ENCODE measurements around the gene ATP1A3.
"Not testable (repeated sequence)": the region's sequence is repeated elsewhere in the genome, so short reads cannot be mapped to it uniquely, and the experiment has no call there.

The ATP1A3 gene

DNA sequence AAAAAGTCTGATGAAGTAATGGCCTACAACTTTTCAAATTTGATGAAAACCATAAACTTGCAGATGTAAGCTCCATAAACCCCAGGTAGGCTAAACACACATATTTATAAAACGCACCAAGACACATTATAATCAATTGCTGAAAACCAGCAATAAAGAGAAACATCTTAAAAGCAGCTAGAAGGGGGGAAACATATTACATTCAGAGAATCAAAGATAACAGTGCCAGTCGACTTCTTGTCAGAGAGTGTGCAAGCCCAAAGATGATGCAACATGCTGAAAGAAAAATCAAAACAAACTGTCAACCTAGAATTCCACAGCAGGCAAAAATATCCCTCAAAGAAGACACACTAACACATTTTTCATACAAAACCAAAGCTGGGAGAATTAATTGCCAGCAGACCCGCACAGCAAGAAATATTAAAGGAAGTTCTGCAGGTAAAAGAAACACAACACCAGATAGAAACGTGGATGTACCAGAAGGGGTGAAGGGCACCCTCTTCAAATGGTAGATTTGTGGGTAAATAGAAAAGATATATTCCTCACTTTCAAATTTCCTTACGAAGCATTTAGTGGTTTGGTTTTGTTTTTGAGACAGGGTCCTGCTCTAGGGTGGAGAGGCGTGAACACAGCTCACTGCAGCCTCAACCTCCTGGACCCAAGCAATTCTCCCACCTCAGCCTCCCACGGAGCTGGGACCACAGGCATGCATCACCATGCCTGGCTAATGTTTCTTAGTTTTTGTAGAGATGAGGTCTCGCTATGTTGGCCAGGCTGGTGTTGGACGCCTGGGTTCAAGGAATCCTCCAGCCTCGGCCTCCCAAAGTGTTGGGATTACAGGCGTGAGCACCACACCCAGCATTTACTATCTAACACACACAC lies 16.5 kb upstream of the ATP1A3 start:
- DNase-seq, result peak; percentile 83

DNA sequence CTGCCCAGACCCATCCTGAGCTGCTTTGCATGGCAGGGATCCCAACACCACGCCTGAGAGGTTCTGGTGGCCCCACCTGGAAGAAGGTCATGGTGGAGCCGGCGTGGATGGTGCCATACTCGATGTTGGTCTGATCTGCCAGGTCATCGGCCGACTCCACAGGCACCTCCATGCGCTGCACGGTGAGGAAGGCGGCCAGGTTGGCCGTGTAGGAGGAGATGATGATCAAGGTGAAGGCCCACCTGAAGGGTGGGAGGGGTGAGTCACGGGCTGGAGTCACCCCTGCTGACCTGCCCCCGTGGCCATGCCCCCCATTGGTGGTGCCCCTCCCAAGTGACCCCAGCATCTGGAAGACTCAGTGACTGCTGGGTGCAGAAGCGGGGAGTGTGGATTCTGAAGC lies 12.5 kb upstream of the ATP1A3 start:
- DNase-seq, result no peak

DNA sequence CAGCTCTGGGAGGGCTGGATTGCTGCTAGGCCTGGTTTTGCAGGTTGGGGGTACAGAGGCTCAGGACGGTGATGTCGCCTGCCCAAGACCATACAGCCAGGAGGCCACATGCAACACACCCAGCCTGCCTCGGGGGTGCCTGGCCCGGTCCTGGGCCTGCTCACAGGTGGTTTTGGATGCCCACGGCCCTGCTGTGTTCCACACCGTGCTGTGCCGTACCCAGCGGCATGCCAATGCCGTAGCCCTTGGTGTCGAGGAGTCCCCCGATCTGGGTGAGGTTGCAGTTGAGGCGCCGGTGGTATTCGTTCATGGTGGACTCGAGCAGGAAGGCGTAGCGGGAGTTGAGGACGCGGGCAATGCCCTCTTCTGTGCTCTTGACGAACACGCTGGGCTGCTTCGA lies 11.5 kb upstream of the ATP1A3 start:
- DNase-seq, result no peak

DNA sequence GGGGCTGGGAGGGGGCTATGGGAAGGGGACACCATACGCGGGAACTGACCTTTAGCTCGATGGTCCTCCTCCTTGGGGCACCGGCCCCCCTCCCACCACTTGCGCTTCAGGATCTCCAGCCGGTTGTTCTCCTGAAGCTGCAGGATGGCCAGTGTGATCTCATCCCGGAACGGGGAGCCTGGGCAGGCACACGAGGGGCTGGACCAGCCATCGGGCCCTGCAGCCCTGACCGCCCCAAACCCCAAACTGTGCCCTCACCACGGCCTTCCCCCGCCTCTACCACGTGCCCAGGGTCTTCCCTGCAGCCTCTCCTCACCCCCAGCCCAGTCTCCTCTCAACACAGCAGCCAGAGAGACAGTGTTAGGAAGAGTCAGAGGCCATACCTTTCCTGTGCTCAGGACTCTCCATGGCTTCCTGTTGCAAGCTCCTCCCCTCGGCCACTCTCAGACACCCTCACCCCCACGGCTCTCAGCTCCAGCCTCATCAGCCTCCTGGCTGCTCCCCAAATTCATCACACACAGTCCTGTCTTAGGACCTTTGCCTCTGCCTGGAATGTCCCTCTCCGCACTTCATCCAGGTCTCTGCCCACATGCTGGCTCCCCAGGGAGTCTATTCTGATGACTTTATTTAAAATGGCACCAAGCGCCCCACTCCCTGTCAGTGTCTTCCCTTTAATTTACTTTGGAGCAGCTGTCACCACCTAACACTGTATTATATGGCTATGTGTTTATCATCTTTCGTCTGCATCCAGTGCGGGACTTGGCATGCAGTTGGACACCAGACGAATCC lies 9.7 kb upstream of the ATP1A3 start:
- DNase-seq, result no peak

DNA sequence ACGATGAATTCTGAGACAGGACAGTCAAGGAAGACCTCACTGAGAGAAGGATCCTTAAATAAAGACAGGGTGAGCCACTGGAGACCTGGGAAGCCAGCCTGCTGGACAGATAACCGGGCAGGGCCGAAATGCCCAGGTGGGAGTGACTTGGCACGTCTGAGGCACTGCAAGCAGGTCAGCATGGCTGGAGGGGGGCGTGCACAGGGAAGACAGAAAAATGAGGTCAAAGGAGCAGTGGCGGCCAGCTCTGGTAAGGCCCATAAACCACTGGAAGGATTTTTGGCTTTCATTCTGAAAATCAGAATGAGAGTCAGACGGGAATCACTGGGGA lies 5.8 kb upstream of the ATP1A3 start:
- no peak for DNase-seq

DNA sequence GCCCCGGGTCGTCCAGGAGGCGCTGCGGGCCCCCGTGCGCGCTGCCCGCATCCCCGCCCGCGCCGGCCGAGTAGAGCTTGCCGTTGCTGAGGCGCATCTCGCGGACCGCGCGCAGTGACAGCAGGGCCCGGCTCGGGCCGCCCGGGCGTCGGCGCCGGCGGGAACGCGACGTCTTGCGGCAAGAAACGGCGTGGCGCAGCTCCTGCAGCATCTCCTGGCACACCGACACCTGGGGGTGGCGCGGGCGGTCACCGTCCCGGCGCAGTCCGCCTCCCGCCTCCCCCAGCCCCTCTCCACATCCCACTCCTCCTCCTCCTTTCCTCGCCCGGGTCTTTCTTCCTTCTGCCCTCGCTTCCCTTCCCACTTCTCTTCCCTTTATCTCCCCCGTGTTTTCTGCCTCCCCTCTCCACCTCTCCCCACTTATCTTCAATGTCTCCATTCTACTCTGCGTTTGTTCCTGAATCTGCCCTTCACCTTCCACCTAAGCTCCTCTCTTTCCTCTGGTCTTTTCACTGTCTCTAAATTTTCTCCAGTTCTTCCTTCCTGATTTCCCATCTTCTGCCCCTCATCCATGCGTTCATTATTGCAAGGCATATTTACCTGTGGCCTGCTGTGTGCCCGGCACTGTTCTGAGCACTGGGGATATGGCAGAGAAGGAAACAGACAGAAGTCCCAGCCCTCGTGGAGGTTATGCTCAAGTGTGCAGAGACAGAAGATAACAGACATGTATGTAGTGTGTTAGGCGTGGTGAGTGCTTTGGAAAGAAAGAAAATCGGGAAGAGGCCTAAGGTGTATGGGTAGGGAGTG lies 5.2 kb upstream of the ATP1A3 start:
- no peak for DNase-seq

DNA sequence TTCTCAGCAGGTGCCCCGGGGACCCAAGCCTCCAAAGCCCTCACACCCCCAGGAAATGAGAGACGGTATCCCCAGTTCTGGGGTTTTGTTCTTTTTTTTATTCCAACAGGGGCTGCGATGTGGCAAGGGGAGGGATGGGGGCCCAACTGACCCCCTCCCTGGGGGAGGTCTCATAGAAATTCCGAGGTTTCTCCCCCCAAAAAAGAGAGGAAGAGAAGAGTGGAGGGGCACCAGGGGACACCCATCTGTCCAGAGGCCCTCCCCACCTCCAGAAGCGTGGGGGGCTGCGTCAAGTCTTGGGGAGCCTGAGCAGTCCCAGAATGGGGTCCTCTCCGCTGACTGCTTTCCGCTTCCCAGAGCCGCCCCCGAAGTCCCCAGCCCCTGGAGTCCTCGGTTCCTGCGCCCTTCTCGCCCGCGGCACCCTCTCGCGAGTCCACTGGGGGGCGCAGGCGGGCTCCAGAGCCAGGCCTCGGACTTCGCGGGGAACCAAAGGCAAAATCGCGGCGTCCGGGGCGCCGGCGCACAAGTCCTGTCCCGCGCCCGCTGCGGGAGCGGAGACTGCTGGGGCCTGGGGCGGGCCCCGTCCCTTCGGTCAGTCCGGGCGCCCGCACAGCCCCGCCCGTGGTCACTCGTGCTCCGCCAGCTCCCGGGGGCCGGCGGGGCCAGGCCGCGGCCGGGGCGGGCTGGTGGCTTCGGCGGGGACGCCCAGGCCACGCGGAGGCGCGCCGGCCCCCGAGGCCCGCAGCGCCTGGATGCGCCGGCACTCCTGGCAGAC lies 4.4 kb upstream of the ATP1A3 start:
- peak; percentile 47 for DNase-seq

DNA sequence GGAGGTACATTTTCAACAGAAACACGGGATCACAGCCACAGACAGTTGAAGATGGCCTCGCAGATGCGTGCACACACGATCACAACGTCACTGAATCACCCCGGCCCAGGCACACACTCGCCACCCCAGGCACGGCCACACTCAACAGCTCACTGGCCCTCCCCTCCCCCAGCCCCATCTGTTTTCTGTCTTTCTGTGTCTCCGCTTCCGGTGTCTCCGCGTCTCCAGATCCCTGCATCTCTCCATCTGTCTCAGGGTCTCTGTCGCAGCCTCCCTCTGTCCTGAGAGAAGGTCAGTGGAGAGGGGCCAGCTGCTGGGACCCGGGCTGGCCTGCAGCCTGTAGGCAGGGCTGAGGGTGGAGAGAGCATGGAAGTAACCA lies 3.8 kb upstream of the ATP1A3 start:
- DNase-seq, result no peak

DNA sequence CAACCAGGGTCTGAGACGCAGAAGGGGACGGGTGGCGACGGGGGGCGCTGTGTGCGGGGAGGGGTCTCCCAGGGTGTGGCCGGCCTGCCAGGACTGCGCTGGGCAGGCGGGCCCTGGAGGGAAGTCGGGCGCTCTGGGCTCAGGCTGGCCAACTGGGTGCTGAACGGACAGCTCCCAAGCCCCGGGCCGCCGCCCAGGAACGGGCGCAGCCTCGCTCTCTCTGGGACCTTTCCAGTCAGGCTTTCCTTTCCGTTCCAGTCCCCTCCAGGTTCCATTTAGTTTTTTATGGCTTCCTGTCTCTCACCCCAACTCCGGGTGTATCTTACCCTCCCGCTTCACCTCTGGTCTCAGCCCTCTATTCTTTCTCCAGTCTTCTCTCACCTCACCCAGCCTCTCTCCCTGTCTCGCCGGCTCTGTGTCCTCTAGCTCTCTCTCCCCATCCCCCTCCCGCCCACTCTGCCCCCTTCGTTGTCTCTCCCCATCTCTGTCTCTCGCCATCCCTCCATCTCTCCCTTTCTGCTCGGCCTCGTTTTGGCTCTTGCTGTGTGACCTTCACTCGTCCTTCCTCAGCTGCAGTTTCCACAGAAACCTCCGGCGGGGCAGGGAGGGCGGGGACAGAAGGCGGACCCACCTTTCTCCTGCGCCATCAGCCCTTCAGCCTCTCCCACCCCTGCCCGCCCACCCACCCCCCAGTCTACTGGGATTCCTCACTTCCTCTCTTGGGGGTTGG lies 3.3 kb upstream of the ATP1A3 start:
- peak; percentile 46 for DNase-seq

DNA sequence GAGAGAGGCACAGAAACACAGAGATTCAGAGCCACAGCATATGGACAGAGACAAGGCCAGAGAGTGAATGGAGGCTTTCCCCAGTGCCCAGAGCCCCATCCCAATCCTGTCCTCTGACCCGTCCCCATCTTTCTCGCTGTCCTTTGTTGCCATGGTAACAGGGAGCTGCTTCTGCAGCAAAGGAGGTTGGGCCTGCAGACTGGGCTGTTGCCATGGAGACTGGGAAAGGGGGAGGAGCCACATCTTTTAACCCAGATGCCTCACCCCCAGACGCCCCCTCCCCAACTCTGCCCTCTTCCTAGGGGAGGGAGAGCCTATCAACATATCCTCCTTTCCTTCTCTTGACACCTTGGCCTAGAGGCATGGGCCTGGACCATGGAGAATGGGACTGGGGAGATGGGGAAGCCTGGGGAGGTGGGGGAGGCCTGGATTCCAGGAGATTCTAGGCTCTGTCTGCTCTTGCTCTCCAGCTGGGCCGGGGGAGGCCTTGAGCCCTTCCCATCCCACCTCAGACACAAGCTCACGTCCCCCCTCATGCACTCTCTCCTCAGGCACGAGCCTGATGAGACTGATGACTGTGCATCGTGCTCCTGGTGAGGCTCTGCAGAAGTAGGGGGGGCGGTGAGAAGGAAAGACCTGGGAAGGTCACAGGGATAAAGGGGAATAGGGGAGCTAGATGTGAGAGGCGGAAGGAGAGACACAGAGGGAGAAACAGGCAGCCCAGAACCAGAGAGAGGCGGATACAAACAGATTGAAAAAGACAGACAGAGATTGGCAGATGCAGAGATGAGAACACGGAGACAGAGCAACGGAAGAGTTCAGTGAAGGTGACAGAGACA lies 2.1 kb upstream of the ATP1A3 start:
- no peak for DNase-seq

DNA sequence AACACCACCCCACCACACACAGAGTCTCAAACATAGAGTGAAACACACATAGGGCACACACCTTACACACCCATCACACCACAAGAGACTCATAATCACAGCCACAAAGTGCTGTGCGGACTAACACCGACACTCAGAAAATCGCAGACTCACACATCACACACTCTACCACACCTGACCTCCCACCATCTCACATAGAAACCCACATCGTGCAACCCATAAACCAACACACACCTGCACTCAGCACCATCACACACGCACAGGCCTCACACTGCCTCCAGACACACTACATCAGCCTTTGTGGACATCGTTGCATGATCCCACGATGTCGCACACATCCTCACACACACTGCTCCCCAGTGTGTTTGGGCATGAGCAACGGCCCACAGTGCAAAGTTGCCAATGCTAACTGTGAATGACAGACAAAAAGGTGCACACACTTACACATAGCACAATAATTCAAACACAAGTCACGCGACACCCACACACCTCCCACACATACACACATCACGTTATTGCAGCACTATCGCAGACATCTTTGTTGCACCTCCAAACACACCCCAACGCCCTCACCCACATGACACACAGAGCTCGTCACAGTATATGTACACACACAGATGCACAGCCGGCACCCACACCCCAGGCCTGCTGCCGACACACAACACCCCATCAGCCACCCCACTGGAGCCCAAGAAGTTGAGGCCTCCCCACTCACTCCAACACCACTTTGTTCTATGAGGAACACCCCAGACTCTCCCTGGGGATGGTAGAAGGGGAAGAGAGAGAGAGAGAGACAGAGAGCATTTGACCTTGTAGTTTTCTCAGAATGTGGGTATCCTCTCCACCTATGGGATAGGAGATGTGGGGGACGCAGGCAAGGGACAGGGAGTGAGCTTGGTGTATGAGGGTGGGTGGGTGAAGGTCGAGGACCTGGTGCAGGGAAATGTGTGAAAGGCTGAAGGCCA lies 1.2 kb upstream of the ATP1A3 start:
- no peak for DNase-seq

DNA sequence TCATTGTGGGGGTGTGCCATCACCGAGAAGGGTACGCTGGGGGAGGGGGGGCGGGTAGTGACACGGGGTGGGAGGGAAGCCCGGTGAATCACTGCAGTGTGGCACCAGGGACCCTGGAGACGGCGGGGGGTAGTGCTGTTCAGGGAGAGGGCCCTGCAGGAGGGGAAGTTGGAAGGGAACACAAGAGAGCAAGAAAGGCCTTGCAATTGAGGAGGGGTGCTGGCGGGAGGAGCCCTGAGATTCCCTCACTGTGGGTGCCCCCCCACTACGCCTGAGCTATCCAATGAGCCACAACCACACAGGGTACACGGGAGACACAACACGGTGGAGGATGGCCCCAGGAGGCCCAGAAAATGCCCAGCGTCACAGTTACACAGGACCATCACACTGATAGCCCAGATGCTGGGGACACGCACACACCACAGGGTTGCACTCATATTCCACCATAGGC lies 516 bp upstream of the ATP1A3 start:
- DNase-seq, result no peak

DNA sequence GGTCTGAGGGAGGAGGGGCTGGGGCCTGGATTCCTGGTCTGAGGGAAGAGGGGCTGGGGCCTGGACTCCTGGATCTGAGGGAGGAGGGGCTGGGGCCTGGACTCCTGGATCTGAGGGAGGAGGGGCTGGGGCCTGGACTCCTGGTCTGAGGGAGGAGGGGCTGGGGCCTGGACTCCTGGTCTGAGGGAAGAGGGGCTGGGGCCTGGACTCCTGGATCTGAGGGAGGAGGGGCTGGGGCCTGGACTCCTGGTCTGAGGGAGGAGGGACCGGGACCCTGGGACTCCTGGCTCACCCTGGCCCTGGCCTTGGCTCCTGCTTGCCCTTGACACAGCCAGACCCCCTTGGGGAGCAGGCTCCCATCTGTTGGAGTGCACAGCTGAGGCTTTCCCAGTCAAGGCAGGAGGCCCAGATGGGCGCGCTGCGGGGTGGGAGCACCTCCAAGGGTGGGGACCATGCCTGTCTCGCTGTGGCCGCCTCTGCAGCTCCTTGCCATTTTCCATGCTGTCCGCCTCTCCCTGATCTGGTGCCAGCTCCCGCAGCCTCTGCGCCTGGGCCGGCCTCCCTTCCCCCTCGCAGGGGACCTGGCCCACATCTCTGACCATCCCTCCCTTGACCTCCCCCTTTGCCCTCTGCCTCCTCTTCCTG lies 2.0 kb downstream of the ATP1A3 start:
- DNase-seq, result not testable (repeated sequence)

DNA sequence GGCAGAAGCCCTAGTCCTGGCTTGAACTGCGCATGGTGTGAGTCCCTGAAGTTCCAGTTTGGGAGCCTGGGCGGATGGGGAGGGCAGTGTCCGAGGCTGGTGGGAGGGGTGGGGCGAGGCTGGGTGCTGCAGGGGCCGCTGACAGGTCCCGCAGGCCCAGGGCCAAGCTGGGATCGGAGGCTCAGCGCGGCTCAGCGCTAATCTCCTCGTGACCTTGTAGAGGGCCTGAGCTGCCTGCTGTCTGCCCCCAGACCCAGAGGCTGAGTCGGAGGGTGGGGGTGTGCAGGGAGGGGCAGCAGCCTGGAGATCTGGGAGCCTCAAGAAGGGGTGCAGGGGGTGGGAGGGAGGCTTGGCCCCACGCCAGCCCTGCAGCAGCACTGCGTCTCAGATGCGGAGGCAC lies 3.0 kb downstream of the ATP1A3 start:
- no peak for DNase-seq

DNA sequence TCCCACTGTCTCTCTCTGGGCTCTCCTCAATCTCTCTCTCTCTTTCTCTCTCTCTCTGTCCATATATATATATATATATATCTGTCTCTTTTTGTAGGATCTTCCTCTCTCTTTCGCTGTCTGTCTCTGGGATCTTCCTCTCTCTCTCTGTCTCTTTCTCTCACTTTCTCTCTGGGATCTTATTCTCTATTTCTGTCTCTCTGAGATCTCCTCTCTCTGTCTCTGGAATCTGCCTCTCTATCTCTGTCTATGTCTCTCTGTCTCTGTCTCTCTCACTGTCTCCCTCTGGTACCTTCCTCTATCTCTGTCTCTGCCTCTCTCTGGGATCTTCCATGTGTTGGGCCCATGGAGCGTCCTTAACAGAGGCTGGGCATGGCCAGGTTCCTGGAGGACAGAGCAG lies 3.4 kb downstream of the ATP1A3 start:
- no peak for DNase-seq

DNA sequence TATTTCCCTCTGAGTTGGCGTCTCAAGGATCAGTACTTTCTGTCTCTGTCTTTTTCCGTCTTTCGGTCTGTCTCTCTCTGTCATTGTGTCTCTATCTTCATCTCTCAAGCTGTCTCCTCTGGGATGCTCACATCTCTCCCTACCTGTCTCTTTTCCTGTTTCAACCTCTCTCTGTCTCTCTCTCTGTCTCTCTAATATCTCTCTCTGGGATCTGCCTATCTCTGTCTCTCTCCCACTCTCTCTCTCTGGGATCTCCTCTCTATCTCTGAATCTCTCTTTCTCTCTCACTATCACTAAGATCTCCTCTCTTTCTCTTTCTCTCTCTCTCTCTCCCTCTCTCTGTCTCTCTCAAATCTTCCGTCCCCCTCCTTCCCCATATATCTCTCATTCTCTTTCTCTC lies 4.0 kb downstream of the ATP1A3 start:
- no peak for DNase-seq

DNA sequence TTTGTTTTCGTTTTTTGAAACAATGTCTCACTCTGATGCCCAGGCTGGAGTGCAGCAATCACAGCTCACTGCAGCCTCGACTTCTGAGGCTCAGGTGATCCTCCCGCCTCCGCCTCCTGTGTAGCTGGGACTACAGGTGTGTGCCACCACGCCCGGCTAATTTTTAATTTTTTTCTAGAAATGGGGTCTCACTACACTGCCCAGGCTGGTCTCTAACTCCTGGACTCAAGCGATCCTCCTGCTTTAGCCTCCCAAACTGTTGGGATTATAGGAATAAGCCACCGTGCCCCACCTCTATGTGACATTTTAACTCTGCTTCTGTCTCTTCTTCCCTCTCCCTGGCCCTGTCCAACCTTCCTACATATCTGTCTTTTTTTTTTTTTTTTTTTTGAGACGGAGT lies 5.1 kb downstream of the ATP1A3 start:
- no peak for DNase-seq

DNA sequence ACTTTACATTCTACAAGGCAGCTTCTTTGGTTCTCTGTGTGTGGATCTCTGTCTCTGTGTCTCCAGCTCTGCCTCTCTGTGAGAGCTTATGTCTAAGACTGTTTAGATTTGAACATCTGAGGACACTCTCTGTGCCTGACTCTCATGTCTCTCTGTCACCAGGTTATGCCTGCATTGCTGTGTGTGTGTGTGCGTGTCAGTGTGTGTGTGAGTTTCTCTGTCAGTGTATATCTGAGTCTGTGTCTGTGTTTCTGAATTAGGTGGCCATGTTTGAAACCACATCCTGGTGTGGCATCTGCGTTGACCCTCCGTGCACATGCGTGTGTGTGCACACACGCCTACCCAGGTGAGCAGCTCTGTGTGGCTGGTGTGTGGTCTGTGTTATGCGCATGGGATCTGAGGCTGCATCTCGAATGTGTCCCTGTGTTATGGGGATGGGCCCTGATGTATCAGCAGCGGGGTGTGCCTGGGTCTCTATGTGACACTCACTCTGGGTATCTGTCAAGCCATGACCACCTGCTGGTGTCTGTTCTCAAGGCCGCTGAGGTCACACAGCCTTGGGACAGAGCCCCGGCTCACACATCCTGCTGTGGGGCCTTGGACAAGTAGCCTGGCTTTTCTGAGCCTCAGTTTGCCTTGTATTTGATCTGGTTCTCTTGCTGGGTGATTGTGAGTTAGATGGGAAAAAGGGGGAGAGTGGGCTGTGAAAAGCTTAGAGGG lies 6.7 kb downstream of the ATP1A3 start:
- no peak for DNase-seq
